Keratinocyte (primary cell): Measurements from ENCODE around the gene NUDT3. TPM values are rescaled to one million over a fixed set of nuclear protein-coding genes. Genes with fewer than 3 reads are reported as not detected.

Experiments
- DNase-seq: peaks from one replicate; pipeline ENCODE4 v3.0.0-alpha.2; 2011; ENCODE audit warnings: low read depth, missing footprints, low spot score
- FAIRE-seq: peaks from 2 replicates; lab custom pipeline; 2011; peaks lifted over from hg19 to GRCh38; lab: Jason Lieb, UNC
- H2AFZ ChIP-seq: 2 replicates; pipeline ENCODE4 v1.6.0; 2012; ENCODE audit warnings: low read length, control low read depth, inconsistent platforms; ENCODE audit not compliant: control insufficient read depth
- H3K27ac ChIP-seq: 2 replicates; pipeline ENCODE4 v1.5.1; 2011; ENCODE audit warnings: low read length; ENCODE audit not compliant: control insufficient read depth, insufficient read depth
- H3K27me3 ChIP-seq: 3 replicates; pipeline ENCODE4 v1.6.0; 2011; ENCODE audit warnings: low read length; ENCODE audit not compliant: control insufficient read depth, insufficient read depth; ENCODE audit errors: extremely low read depth
- H3K36me3 ChIP-seq, 2 experiments: 2 replicates in 1 of 2; 3 replicates in 1 of 2; pipeline ENCODE4 v1.5.1; 2011; ENCODE audit warnings: low read length in 2 of 2, mild to moderate bottlenecking in 1 of 2; ENCODE audit not compliant: control insufficient read depth in 2 of 2, insufficient read depth in 2 of 2; ENCODE audit errors: extremely low read depth in 1 of 2
- H3K4me1 ChIP-seq: 3 replicates; pipeline ENCODE4 v1.5.1; 2011; ENCODE audit warnings: low read length; ENCODE audit not compliant: control insufficient read depth, insufficient read depth; ENCODE audit errors: extremely low read depth
- H3K4me2 ChIP-seq: 3 replicates; pipeline ENCODE4 v1.6.0; 2011; ENCODE audit warnings: low read depth, low read length; ENCODE audit not compliant: control insufficient read depth, insufficient read depth; ENCODE audit errors: extremely low read depth
- H3K4me3 ChIP-seq, 3 experiments: fragments of 200-600 bp in 1 of 3; sonication (generic) in 1 of 3; 2 replicates in 2 of 3; 3 replicates in 1 of 3; pipeline ENCODE4 v1.5.1; 2011 to 2016; ENCODE audit warnings: low read length in 3 of 3, mild to moderate bottlenecking in 3 of 3, control low read depth in 2 of 3, inconsistent platforms in 1 of 3, low read depth in 1 of 3, mixed read lengths in 1 of 3, mixed run types in 1 of 3, moderate library complexity in 1 of 3; ENCODE audit not compliant: control insufficient read depth in 2 of 3, insufficient read depth in 2 of 3; ENCODE audit errors: extremely low read depth in 1 of 3
- H3K79me2 ChIP-seq: 2 replicates; pipeline ENCODE4 v1.6.0; 2012; ENCODE audit warnings: low read length; ENCODE audit not compliant: control insufficient read depth, insufficient read depth
- H3K9ac ChIP-seq: 3 replicates; pipeline ENCODE4 v1.6.0; 2011; ENCODE audit warnings: low read length; ENCODE audit not compliant: control insufficient read depth, insufficient read depth; ENCODE audit errors: extremely low read depth
- H3K9me1 ChIP-seq: 3 replicates; pipeline ENCODE4 v1.6.0; 2011; ENCODE audit warnings: low read length; ENCODE audit not compliant: control insufficient read depth, insufficient read depth; ENCODE audit errors: extremely low read depth
- H3K9me3 ChIP-seq: 2 replicates; pipeline ENCODE4 v1.5.1; 2012; ENCODE audit warnings: low read depth, low read length; ENCODE audit not compliant: control insufficient read depth
- H4K20me1 ChIP-seq: 3 replicates; pipeline ENCODE4 v1.6.0; 2011; ENCODE audit warnings: low read length; ENCODE audit not compliant: control insufficient read depth, insufficient read depth; ENCODE audit errors: extremely low read depth
- CTCF ChIP-seq, 3 experiments: IDR thresholded peaks in 1 of 3; conservative IDR thresholded peaks in 1 of 3; optimal IDR thresholded peaks in 1 of 3; 2 replicates in 2 of 3; 3 replicates in 1 of 3; pipeline versions ENCODE3 to v1.5.1; 2011; ENCODE audit warnings: low read length in 3 of 3, mild to moderate bottlenecking in 3 of 3, moderate library complexity in 2 of 3, control low read depth in 1 of 3, inconsistent platforms in 1 of 3; ENCODE audit not compliant: insufficient read depth in 2 of 3; ENCODE audit errors: extremely low read depth in 1 of 3
- EZH2 ChIP-seq: IDR thresholded peaks from one replicate; pipeline ENCODE4 v1.6.1; 2012; ENCODE audit warnings: inconsistent platforms, mild to moderate bottlenecking, low read length, moderate library complexity
- dilution Hi-C: fragments of 300-500 bp; cut with MboI; formaldehyde crosslinking; loops from one replicate; pipeline ENCODE4 v1.7.0; 2020; ENCODE audit warnings: low sequenced_read_pairs; ENCODE audit not compliant: extremely low pct_ligation_motif_present
- polyA plus RNA-seq, 5 experiments: library from polyadenylated mRNA; depleted of rRNA in 3 of 5; stranded (reverse) in 3 of 5; stranded (forward) in 1 of 5; unstranded in 1 of 5; fragments of >200 nt; gene quantifications; 1 replicate in 1 of 5; 2 replicates in 3 of 5; 3 replicates in 1 of 5; pipeline versions ENCODE4 v1.2.1 to v1.2.3, GENCODE V29; 2011 to 2012; ENCODE audit warnings: missing spikeins in 2 of 5, low read depth in 1 of 5, low replicate concordance in 1 of 5

NUDT3 gene
- polyA plus RNA-seq, 1 donor (not counting 4 experiments of a cell fraction or from before 2014, with no cell fraction given), result 16.5 TPM

- FAIRE-seq (no peak), DNase-seq (no peak)
- peaks cover 16% of the 10 kb centered on the region for H3K79me2 ChIP-seq
- H3K4me2 ChIP-seq, result no peak overlapping the region
- no peak overlapping the region for H3K27ac ChIP-seq
- H3K4me3 ChIP-seq, result no peak overlapping the region
- H3K9me1 ChIP-seq, result no peaks in the 10 kb centered on the region
- H4K20me1 ChIP-seq, result peaks cover 2% of the 10 kb centered on the region
- H2AFZ ChIP-seq, result no peak overlapping the region
- no peaks in the 10 kb centered on the region for H3K9me3 ChIP-seq
- dilution Hi-C loops, result no loop called here
- H3K9ac ChIP-seq, result no peak overlapping the region
- H3K4me1 ChIP-seq, result peaks cover 7% of the 10 kb centered on the region
- H3K27me3 ChIP-seq, result no peaks in the 10 kb centered on the region
- TF ChIP-seq EZH2 (no peak), CTCF (optimal IDR thresholded peaks at IDR 0.05 in 1 of 3, IDR thresholded peaks at IDR 0.05 in 1 of 3, conservative IDR thresholded peaks at IDR 0.05 in 1 of 3; ENCODE audit: extremely low read depth in 1 of 3, insufficient read depth in 2 of 3, low read length in 3 of 3) (no peak)
- H3K36me3 ChIP-seq, result no peaks in the 10 kb centered on the region
These were observed 70.6 kb downstream of the NUDT3 start for GRCh38 chr6:34321821-34322220.

GRCh38 chr6:34319471-34319885, 73.0 kb downstream of the NUDT3 start:
- no peak overlapping the region for H3K27ac ChIP-seq
- TF ChIP-seq CTCF (optimal IDR thresholded peaks at IDR 0.05 in 1 of 3, IDR thresholded peaks at IDR 0.05 in 1 of 3, conservative IDR thresholded peaks at IDR 0.05 in 1 of 3; ENCODE audit: extremely low read depth in 1 of 3, insufficient read depth in 2 of 3, low read length in 3 of 3) (no peak), EZH2 (no peak)
- H3K4me2 ChIP-seq, result no peak overlapping the region
- H3K9me1 ChIP-seq, result no peaks in the 10 kb centered on the region
- H3K36me3 ChIP-seq, result no peaks in the 10 kb centered on the region
- dilution Hi-C loops, result no loop called here
- peaks cover 2% of the 10 kb centered on the region for H4K20me1 ChIP-seq
- no peak overlapping the region for H3K4me3 ChIP-seq
- H3K9me3 ChIP-seq, result no peaks in the 10 kb centered on the region
- H2AFZ ChIP-seq, result no peak overlapping the region
- FAIRE-seq (no peak), DNase-seq (no peak)
- no peaks in the 10 kb centered on the region for H3K27me3 ChIP-seq
- H3K4me1 ChIP-seq, result peaks cover 7% of the 10 kb centered on the region
- no peak overlapping the region for H3K9ac ChIP-seq
- H3K79me2 ChIP-seq, result peaks cover 24% of the 10 kb centered on the region
